ENCODE measurements around the gene PERCC1. TPM values are rescaled to one million over a fixed set of nuclear protein-coding genes. Genes with fewer than 3 reads are reported as not detected.

The PERCC1 gene
- total and polyA plus RNA-seq, 2 experiments from 2014 or later: 0.18 TPM; not detected in 1

DNA sequence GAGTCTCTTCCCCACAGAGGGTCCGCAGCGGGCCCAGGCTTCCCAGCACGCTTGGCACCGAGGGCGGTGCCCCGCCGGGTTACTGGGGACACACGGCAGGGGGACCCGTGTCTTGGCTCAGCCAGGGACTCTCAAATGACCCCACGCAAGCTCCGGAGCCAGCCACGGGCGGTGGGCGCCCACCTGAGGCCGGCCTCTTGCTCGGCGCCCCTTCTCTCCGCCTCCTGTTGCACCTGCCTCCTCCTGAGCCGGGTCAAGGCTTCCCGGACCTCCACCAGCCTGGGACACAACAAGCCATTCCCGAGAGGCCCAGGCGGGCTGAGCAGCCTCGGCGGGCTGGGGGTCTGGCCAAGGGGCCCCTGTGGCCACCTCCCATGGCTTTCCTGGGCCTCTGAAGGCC is 11.8 kb downstream of the PERCC1 start:
- no peaks in the 10 kb centered on the region for H3K27me3 ChIP-seq
- H3K4me1 ChIP-seq (ENCODE audit: low read depth): no peaks in the 10 kb centered on the region
- TF ChIP-seq, protein P1, sequence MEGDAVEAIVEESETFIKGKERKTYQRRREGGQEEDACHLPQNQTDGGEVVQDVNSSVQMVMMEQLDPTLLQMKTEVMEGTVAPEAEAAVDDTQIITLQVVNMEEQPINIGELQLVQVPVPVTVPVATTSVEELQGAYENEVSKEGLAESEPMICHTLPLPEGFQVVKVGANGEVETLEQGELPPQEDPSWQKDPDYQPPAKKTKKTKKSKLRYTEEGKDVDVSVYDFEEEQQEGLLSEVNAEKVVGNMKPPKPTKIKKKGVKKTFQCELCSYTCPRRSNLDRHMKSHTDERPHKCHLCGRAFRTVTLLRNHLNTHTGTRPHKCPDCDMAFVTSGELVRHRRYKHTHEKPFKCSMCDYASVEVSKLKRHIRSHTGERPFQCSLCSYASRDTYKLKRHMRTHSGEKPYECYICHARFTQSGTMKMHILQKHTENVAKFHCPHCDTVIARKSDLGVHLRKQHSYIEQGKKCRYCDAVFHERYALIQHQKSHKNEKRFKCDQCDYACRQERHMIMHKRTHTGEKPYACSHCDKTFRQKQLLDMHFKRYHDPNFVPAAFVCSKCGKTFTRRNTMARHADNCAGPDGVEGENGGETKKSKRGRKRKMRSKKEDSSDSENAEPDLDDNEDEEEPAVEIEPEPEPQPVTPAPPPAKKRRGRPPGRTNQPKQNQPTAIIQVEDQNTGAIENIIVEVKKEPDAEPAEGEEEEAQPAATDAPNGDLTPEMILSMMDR (IDR thresholded peaks at IDR 0.05; ENCODE audit: low read depth, low read length): no peak
- no peaks in the 10 kb centered on the region for H3K36me3 ChIP-seq
- no peak for DNase-seq (ENCODE audit: low read depth in 1 of 2, low spot score in 1 of 2)
- no peak overlapping the region for H3K4me3 ChIP-seq
- H3K27ac ChIP-seq: no peak overlapping the region
- H3K9me3 ChIP-seq (ENCODE audit: low read depth): no peaks in the 10 kb centered on the region

DNA sequence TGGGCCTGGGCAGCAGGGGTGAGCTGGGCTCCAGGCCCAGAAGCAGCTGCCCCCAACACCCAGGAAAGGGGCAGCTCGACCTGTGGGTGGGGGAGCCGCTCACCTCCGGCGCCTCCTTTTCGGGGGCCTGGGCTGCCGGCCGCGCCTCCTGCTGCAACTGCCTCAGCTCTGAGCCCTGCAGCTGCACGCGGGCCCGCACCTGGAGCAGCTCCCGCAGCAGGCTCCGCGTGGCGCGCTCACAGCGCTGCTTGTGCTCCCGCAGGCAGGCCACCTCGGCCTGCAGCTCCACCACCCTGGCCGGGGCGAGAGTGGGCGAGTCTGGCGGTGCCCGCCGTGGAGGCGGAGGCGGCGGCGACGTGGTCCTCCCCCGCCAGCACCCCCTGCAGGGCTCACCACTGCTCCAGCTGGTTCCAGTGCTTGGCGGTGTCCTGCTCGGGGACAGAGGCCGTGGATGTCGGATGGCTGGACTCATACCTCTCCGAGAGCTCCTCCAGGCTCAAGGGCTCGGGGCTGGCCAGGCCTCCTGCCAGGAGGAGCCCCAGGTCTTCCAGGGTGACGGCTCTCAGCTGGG is 12.6 kb downstream of the PERCC1 start:
- Histone ChIP-seq H3K4me1 (ENCODE audit: low read depth) (no peaks in the 10 kb centered on the region), H3K27ac (no peak overlapping the region), H3K27me3 (no peaks in the 10 kb centered on the region), H3K36me3 (no peaks in the 10 kb centered on the region), H3K4me3 (no peak overlapping the region), H3K9me3 (ENCODE audit: low read depth) (no peaks in the 10 kb centered on the region)
- TF ChIP-seq, protein P1 (IDR thresholded peaks at IDR 0.05; ENCODE audit: low read depth, low read length): no peak
- no peak for DNase-seq (ENCODE audit: low read depth in 1 of 2, low spot score in 1 of 2)

DNA sequence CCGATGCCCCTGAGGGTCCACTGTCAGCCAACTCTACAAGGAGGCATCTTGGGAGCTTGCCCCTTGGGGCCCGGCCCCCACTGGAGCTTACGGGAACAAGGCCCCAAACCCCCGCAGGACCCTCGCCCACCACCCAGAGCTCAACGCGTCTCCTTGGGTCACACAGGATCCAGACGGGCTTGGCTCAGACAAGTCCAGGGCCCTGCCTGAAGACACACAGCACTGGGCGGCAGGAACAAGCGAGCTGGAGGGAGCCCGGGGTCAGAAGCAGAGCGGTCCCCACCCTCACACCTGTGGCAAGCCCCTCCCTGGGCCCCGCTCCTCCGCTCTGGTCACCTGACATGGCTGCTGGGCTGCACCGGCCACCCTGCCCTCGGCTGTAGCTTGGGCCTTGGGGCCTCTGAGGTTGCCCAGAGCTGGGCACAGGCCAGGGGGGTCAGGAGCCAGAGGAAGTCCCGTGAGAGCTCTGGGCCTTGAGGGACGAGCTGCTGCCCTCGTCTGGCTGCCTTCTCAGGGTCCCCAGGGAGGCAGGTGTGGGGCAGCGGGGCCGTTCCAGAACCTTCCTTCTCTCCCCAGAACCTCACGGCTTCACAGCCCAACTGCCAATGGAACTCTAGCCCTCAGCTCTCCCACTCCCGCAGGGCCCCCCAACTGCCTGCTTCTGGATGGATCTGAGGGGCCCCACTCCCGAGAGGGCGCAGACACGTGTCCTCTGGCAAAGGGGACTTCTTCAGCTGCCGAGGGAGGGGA is 13.3 kb downstream of the PERCC1 start, which contains the start of gene CCDC154:
CCDC154 (minus strand) TSS at position 577 of the 750 bp plus-strand sequence; CDS start at position 343, 234 bp downstream.
- H3K27me3 ChIP-seq: no peaks in the 10 kb centered on the region
- no peaks in the 10 kb centered on the region for H3K9me3 ChIP-seq (ENCODE audit: low read depth)
- no peaks in the 10 kb centered on the region for H3K36me3 ChIP-seq
- no peaks in the 10 kb centered on the region for H3K4me1 ChIP-seq (ENCODE audit: low read depth)
- H3K4me3 ChIP-seq: no peak within 1 kb of the TSS
- TF ChIP-seq, protein P1 (IDR thresholded peaks at IDR 0.05; ENCODE audit: low read depth, low read length): no peak
- no peak for DNase-seq (ENCODE audit: low read depth in 1 of 2, low spot score in 1 of 2)
- H3K27ac ChIP-seq: no peak within 1 kb of the TSS

DNA sequence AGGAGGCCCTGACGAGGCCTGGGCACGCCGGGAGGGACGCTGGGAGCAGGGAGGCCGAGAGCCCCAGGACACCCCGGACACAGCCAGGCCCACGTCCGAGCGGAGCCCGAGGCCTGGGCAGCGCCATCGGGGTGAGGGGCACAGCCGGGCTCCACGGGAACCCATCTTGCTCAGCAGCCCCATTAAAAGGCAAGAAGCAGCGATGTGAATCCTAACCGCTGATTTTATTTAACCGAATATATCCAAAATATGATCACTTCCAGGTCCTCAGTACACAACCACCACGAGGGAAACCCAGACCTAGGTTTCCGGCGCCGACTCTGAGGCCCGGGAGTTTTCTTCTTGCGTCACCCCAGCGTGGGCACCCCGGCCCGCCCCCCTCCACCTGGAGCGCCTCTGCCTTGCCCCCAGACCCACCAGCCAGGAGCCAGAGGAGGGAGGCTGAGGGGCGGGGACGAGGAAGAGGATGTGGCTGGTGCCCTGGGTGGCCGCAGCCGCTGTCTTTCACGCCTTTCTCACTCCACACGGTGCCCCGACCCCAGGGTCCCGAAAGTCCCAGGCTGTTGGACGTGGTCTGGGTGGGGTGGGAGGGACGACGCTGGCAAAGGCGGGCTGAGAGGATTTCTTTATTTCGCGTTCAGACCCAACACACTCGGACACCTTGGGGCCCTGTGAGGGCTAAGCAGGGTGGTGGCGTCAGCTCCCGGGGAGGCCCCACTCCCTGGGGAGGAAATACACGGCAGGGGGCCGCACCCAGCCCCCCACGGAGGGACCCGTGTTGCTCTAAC is 14.0 kb downstream of the PERCC1 start:
- Histone ChIP-seq H3K4me3 (no peak overlapping the region), H3K27me3 (no peaks in the 10 kb centered on the region), H3K27ac (no peak overlapping the region), H3K9me3 (ENCODE audit: low read depth) (no peaks in the 10 kb centered on the region), H3K4me1 (ENCODE audit: low read depth) (no peaks in the 10 kb centered on the region), H3K36me3 (no peaks in the 10 kb centered on the region)
- DNase-seq (ENCODE audit: low read depth in 1 of 2, low spot score in 1 of 2): no peak
- TF ChIP-seq, protein P1 (IDR thresholded peaks at IDR 0.05; ENCODE audit: low read depth, low read length): no peak

DNA sequence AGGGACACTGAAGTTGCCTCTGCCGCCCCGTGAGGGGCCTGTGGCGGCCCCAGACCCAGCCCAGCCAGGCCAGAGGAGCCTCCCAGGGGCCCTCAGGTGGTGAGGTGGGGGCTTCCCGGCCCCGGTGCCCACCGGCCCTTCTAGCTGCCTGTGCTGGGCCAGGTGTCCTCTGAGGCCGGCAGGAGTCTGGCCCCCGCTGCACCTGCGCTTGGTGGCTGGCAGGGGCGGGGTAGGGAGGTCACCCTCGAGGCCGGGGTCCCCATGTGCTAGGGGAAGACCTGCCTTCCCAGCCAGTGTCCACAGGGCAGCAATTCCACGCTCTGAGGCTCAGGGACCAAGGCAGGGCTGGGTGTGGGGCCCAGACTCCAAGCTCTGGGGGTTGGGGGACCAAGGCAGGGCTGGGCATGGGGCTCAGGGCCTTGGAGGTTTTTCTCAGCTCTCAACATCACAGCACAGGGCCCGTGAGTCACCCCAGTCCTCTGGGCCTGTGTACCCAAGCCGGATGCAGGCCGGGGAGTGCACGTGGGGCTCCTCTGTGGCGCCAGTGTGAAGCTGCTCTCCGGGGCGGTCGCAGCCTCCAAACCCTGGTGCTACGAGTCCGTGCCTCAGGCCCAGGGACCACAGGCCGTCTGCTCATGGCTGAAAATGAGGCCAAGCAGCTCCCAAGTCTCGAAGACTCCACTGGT is 14.8 kb downstream of the PERCC1 start:
- Histone ChIP-seq H3K9me3 (ENCODE audit: low read depth) (no peaks in the 10 kb centered on the region), H3K4me3 (no peak overlapping the region), H3K4me1 (ENCODE audit: low read depth) (no peaks in the 10 kb centered on the region), H3K27ac (no peak overlapping the region), H3K27me3 (no peaks in the 10 kb centered on the region), H3K36me3 (no peaks in the 10 kb centered on the region)
- no peak for DNase-seq (ENCODE audit: low read depth in 1 of 2, low spot score in 1 of 2)
- TF ChIP-seq, protein P1 (IDR thresholded peaks at IDR 0.05; ENCODE audit: low read depth, low read length): no peak

Measured in cardiac muscle cell (in vitro differentiated cells and primary cell).